Retinal pigment epithelial cell (primary cell): Measurements from ENCODE around the gene MAPK8IP1.
"Not testable (repeated sequence)": the region's sequence is repeated elsewhere in the genome, so short reads cannot be mapped to it uniquely, and the experiment has no call there.

Experiments used
- DNase-seq: peaks from one replicate; pipeline ENCODE4 v3.0.0-alpha.2; 2010; ENCODE audit warnings: low read depth
- H3K4me3 ChIP-seq: 2 replicates; pipeline ENCODE4 v1.5.1; 2011; ENCODE audit warnings: mild to moderate bottlenecking, low read length, control low read depth, moderate library complexity
- TF ChIP-seq, protein P1 (sequence below): conservative IDR thresholded peaks from 2 replicates; pipeline ENCODE4 v1.5.1; 2011; ENCODE audit warnings: low read depth, low read length, control low read depth, inconsistent platforms

Gene MAPK8IP1

DNA sequence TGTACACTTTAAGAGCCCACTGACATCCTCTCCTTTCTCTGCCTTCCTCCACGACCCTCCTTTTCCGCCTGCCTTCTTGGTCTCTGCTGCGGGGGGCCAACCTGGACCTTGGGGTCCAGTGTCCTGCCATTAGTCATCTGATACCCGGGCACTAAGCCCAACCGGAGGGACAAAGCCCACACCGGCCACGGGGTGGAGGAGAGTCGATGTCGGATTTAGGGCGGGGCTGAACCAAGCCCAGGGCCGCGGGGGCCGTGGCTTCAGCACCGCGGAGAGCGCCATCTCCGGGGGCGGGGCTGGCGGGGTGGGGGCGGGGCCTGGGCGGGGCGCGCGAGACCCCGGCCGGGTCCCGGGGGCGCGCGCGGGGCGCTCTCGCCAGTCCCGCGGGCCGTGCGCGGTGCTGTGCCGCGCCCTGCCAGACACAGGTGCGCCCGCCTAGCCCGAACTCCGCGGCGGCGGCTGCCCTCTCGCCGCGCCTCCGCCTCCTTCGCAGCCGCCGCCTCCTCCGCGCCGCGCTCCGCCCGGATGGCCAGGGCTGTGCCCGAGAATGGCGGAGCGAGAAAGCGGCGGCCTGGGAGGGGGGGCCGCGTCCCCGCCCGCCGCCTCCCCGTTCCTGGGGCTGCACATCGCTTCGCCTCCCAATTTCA lies at the start of gene MAPK8IP1:
Gene MAPK8IP1 (plus strand): TSS at position 378 of the 647 bp plus-strand sequence. CDS start 170 bp downstream, at position 548.
- no peak for DNase-seq
- TF ChIP-seq, protein P1, sequence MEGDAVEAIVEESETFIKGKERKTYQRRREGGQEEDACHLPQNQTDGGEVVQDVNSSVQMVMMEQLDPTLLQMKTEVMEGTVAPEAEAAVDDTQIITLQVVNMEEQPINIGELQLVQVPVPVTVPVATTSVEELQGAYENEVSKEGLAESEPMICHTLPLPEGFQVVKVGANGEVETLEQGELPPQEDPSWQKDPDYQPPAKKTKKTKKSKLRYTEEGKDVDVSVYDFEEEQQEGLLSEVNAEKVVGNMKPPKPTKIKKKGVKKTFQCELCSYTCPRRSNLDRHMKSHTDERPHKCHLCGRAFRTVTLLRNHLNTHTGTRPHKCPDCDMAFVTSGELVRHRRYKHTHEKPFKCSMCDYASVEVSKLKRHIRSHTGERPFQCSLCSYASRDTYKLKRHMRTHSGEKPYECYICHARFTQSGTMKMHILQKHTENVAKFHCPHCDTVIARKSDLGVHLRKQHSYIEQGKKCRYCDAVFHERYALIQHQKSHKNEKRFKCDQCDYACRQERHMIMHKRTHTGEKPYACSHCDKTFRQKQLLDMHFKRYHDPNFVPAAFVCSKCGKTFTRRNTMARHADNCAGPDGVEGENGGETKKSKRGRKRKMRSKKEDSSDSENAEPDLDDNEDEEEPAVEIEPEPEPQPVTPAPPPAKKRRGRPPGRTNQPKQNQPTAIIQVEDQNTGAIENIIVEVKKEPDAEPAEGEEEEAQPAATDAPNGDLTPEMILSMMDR: no peak
- H3K4me3 ChIP-seq: peak within 1 kb of the TSS; percentile 37

DNA sequence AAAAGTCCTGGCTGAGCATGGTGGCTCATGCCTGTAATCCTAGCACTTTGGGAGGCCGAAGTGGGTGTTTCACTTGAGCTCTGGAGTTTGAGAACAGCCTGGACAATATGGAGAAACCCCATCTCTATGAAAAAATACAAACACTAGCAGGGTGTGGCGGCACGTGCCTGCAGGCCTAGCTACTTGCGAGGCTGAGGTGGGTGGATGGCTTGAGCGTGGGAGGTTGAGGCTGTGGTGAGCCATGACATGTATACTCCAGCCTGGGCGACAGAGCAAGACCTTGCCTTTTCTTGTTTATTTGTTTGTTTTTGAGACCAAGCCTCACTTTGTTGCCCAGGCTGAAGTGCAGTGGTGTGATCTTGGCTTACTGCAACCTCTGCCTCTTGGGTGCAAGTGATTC lies 46.2 kb upstream of the MAPK8IP1 start:
- TF ChIP-seq, protein P1: no peak
- no peak overlapping the region for H3K4me3 ChIP-seq
- DNase-seq: no peak

DNA sequence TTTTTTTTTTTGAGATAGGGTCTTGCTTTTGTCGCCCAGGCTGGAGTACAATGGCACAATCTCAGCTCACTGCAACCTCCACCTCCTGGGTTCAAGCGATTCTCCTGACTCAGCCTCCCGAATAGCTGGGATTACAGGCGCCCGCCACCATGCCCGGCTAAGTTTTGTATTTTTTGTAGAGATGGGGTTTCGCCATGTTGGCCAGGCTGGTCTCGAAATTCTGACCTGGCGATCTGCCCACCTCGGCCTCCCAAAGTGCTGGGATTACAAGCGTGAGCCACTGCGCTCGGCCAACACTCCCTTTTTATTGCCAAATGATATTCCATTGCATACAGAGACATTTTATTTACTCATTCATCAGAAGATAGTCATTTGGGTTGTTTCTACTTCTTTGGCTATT lies 45.2 kb upstream of the MAPK8IP1 start:
- not testable (repeated sequence) for DNase-seq, H3K4me3 ChIP-seq

DNA sequence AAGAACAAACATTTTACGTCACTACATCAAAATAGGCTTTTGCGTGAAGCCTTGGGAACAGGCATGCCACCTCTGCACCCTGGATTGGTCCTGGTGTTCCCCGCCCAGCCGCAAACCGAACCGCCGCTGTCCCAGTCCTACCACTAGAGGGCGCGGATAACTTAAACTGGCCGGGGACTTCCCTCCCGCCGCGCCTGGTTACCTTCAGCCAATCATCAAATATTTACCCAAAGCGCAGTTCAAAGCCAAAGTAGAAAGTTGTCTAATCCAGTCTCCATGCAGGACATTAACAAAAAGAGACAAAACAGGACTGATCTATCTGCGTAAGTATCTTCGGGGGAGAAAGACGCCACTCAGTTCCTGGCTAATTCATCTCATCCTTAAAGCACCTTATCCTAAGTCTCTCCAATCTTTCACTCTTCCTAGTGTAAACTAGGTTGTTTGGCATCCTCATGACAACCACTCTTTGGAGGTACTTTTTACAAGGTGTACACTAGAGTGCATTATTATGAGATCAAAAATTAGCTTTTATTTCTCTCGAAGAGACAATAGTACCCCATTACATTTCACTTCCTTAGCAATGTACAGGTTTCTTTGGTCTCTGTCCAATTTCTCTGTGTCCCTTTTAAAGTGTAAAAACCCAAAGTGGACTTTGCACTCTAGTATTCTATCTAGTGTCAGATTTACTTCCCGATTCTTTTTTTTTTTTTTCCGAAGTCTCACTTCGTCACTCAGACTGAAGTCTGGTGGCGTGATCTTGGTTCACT lies 42.1 kb upstream of the MAPK8IP1 start:
- no peak for DNase-seq
- no peak overlapping the region for H3K4me3 ChIP-seq
- TF ChIP-seq, protein P1: peak; percentile 92

DNA sequence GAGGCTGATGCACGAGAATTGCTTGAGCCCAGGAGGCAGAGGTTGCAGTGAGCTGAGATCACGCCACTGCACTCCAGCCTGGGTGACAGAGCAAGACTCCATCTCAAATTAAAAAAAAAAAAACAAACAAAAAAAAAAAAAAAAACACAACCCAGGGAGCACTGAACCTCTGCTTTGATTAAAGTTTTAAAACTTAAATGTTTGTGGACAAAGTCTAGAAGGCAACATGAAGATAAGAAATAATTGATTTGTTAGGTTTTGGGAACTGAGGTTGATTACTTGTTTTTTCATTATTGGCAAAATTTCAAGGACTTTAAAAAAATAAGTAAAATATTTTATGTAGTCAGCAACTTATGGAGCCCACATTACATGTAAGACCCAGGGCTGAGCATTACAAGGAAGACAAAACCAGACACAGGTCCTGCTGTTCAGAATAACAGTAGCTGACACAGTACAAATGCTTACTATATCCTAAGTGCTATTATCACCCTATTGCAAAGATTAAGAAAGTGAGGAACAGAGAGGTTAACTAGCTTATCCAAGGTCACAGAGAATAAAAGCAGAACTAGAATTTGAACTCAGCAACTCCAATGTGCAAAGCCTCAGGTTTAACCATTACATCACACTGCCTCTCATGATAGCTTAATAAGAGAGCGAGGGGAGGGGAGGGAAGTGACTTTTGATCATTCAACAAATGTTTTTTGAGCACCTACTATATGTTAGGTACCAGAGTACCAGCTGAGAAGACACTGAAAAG lies 40.5 kb upstream of the MAPK8IP1 start:
- H3K4me3 ChIP-seq: no peak overlapping the region
- DNase-seq: no peak
- TF ChIP-seq, protein P1: no peak

DNA sequence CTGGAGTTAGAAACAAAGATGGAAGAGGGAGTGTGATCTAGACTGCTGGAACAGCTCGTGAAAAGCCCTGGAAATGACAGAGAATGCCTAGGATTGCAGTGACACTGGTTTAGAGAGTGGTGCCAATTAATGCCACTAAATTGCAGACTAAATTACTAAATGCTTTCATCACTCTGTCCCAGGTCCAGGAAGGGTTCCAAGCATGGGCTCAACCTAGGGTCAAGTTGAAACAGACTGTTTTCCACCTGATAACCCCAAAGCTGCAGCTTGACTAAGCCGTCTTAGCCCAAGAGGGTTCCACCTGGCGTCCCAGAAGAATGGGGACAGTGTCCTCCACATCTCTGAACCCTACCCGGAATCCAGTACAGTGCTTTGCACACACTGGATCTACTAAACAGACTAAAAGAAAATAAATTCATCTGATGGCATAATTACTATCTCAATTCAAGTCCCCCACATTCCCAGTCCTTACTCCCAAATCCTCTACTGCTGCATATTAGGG lies 39.2 kb upstream of the MAPK8IP1 start:
- TF ChIP-seq, protein P1: no peak
- H3K4me3 ChIP-seq: no peak overlapping the region
- no peak for DNase-seq

DNA sequence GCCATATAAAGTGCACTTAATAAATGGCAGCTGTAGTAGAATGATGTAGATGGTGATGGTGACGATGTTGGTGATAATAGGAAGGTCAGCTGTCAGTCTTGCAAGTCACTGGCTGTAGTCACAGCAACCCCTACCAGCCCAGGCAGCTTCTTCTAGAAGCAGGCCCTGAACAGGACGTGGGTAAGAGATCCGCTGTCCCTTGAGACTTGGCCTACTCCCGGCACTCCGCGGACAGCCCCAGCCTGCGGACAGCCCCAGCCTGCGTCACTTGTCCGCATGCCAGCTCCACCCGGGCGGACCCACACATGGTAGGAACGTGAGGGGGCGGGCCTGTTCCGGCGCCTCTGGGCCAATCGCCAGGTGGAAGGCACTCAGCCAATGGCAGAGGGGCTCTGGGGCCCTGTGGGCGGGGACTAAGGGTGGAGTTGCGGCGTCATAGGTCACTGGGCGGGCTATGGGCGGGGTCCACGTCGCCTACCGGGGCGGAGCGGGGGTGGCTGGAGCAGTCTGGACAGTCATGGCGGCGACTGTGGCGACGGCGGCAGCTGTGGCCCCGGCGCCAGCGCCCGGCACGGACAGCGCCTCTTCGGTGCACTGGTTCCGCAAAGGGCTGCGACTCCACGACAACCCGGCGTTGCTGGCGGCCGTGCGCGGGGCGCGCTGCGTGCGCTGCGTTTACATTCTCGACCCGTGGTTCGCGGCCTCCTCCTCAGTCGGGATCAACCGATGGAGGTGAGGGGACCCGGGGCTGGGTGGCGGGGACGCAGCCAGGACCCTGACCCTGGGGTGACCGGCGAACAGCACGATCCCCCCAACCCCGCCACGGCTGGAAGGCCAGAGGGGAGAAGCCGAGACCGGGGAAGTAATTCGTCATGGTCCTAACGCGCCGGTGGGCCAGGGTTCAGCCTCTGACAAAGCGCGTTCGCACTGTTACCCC lies 38.2 kb upstream of the MAPK8IP1 start, which contains the start of gene CRY2:
Gene CRY2 (plus strand): TSS at position 502 of the 937 bp plus-strand sequence. CDS start 16 bp downstream, at position 518.
- H3K4me3 ChIP-seq: peak within 1 kb of the TSS; percentile 88
- TF ChIP-seq, protein P1: no peak

More for the DNA sequence above, 38.2 kb upstream of the MAPK8IP1 start, which contains the start of gene CRY2:
- DNase-seq: peak; percentile 75
